HCT116 (cell line): ENCODE data around the gene RASSF6.

Source experiments
- EZH2 ChIP-seq: fragments of 200-600 bp; sonication (generic); IDR thresholded peaks from 2 replicates; pipeline ENCODE4 v1.6.1; 2017; ENCODE audit warnings: antibody characterized with exemption, mixed run types
- EZH2phosphoT487 ChIP-seq: fragments of 200-600 bp; IDR thresholded peaks from 2 replicates; pipeline ENCODE4 v1.6.1; 2018; ENCODE audit warnings: antibody characterized with exemption, borderline replicate concordance
- REST ChIP-seq: IDR thresholded peaks from 2 replicates; pipeline ENCODE4 v1.6.1; 2012; ENCODE audit warnings: low read depth

DNA sequence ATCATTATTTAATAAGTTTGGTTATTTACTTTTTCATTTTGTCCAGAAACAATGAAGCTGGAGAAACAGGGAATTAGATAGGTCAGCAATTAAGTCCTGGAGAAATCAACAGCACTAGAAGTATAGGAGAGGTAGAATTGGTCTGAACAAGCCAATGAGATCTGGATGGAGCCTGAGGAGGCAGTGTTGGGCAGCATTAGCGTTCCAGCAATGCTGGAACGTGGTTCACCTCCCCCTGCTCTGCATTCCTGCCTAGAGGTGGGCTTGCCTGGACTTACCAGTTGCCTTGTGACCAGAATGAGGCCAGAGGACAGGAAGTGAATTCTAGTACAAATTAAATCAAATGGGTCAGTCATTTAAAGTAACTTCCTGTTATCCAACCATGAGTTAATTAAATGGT, 4.6 kb downstream of the RASSF6 start:
- no peak for TF ChIP-seq EZH2phosphoT487
- no peak for TF ChIP-seq EZH2
- no peak for TF ChIP-seq REST
